CD4-positive, alpha-beta T cell treated with Interleukin-15 for 1 hour (primary cell): ENCODE measurements around the gene FHIT.

ENCODE experiments used
- DNase-seq: peaks from one replicate; pipeline ENCODE4 v3.0.0-alpha.2; 2020

Gene FHIT

GRCh38 chr3:60307562-60308199 is 943.6 kb downstream of the FHIT start:
- no peak for DNase-seq

DNA sequence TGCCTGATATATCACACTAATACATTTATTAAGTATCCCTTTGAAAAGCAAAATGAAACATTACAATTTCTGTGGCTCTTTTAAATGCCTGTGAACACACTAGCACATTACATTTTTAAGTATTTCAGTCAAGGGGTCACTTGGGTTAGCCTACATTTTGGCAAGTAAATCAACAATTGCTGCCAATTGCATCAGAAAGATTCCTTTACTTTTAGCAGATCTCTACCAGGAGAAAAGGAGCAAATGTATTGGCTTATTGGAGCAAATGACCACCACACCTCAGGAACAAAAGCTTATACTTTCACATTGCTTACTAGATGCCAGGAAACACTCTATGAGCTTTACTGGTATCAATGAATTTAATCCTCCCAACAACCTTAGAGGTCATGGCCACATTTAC is 947.1 kb downstream of the FHIT start:
- no peak for DNase-seq

DNA sequence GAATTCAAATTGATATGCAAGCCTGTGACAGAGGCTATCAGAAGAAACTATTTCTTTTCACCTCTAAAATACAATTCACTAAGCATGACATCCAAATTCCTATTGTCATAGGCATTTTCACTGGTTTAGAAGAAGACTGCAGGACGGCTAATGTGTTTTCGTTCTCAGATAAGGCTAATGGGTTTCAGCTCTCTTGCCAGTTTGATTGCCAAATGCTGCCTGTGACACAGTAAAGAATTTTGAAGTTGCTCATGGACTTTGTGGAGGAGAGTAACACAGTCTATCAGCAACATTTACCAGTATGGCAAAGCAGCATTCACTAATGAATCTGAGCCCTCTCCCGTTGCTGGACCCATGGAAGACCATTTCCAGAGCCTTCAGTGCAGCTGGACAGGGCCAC is 948.1 kb downstream of the FHIT start:
- DNase-seq: no peak

DNA sequence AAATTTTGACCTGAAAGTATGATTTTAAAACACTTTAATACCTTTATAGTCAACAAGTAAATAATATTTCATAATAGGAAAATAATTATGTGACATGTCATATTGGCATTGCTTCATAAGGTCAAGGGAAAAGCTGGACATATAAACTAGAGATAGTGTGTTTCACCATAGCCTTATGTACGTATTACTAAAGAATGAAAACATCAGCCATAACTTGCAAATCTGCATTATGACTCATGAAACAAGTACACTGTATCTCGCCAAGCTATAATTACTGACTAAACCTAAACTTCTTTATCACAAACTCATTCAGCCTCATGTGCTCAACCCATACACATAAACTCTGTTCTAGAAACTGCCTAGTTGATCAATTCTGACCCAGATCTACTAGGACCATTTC is 950.1 kb downstream of the FHIT start:
- DNase-seq: no peak

- DNase-seq: no peak
Measured at GRCh38 chr3:60298141-60298540, 953.1 kb downstream of the FHIT start.

DNA sequence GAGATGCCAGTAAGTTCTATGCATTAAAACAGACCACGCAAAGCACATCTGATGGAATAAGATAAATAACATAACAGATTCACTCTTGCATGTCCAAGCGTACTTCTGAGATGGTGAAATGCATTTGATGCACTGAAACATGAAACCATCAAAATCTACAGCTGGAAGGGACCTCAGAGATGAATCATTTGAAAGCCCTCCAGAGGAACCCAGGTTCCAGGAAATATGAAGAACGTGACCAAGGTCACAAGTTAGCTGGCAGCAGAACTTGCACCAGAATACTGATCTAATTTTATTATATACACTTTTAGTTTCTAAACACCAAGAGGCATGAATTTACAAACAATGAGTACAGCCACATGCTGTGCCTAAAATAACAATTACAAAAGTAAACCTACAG is 957.1 kb downstream of the FHIT start:
- DNase-seq: no peak

GRCh38 chr3:60291115-60291514 is 960.1 kb downstream of the FHIT start:
- DNase-seq: no peak

GRCh38 chr3:60290122-60290492 is 961.1 kb downstream of the FHIT start:
- no peak for DNase-seq

- DNase-seq: no peak
Measured at GRCh38 chr3:60289341-60290121, 961.7 kb downstream of the FHIT start.

DNA sequence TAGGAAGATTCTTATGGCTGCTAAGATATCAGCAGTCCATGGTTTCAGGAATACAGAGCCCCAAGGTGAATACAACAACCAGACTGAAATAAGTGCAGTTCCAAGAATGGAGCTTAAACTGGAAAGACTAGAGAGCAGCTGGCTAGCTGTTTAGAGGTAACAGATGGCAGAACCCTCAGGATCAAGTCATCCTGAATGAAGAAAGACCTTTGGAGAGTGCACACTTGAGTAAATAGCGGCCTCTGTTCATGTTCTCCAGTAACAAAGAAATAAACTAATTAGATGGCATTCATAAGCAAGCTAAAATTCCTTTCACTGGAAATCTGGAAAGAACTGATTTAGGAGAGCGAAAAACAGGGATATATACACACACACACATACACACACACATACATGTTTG is 968.4 kb downstream of the FHIT start:
- no peak for DNase-seq

DNA sequence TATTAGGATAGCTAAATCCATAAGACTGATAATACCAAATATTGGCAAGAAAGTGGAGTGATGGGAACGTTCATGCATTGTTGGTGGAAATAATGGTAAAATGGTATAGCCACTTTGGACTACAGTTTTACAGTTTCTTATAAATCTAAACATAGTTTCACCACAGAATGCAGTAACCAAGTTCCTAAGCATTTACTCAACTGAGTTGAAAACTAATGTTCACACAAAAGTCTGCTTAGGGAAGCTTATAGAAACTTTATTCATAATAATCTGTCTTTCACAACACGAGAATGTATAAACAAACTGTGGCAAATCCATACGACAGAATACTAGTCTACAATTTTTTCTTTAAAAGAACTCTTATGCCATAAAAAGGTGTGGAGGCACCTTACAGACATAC is 969.3 kb downstream of the FHIT start:
- DNase-seq: no peak

- DNase-seq: no peak
Measured at GRCh38 chr3:60277361-60277800, 973.9 kb downstream of the FHIT start.

- no peak for DNase-seq
Measured at GRCh38 chr3:60276615-60277014, 974.6 kb downstream of the FHIT start.

DNA sequence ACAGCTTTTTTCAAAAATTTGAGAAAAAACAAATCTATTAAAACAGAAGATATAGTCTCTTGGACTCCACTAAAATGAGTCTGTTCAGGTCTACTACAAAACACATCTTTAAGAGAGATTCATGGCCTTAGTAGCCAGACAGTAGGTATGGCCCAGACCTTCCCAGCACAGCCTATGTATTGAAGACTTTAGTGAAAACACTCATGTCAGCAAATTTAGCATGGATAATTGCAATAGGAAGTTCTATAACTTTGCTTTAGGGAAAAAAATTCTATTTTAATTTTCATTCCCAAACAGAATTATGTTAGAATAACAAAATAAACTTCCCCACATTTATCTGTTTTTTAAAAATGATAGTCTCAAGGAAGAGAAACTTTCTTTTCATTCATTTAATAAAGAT is 976.6 kb downstream of the FHIT start:
- DNase-seq: no peak

GRCh38 chr3:60274098-60274497 is 977.2 kb downstream of the FHIT start:
- no peak for DNase-seq

GRCh38 chr3:60269829-60270266 is 981.4 kb downstream of the FHIT start:
- DNase-seq: no peak

GRCh38 chr3:60269377-60269776 is 981.9 kb downstream of the FHIT start:
- no peak for DNase-seq

DNA sequence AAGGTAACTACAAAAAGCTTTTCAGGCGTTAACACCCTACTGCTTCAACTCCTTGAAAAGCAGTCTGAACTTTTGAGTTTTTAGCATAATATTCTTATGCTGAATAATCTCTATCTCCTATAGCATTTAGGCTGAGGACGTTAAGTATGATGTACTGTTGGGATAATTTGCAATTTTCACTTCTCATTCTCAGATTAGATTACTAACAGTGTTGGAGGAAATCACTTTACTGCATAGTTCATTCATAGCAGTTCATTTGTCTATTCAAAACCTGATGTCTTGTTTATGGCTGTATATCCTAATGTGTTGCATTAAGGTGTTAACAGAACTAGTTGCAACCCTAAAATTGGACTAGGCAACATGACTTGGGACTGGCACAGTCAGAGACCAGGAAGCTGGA is 983.1 kb downstream of the FHIT start:
- no peak for DNase-seq

- DNase-seq: no peak
Measured at GRCh38 chr3:60266444-60266843, 984.8 kb downstream of the FHIT start.

DNA sequence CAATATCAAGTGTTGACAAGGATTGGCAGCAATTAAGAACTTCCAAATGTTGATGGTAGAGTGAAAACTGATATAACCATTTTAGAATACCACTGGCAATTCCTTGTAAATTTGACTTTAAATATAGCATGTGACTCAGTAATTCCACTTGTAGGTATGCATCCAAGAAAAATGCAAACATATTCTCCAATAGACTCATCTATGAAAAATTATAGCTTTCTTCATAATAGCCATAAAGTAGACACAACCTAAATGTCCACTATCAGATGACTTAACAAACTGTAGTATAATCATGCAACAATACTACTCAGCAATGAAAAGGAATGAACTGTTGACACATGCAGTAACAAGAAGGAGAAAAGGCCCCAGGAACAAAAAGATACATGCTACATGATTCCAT is 988.1 kb downstream of the FHIT start:
- no peak for DNase-seq

DNA sequence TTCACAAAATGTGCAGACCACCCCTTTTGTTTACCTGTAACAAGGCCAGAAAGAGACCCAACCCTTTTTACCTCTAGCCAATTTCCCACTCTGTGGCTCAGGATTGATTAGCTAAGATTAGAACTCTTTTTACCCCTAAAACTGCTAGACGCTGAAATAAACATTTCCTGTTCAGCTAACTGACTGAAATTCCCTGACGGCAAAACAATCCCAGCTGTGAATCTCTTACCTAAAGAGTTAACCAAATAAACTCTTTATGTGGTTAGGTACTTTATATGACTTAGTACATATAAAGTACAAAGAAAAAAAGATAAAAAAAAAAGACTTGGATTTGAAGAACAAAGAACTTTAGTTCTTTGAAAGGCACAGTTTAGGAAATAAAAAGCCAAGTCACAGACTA is 988.7 kb downstream of the FHIT start:
- DNase-seq: no peak

- DNase-seq: no peak
Measured at GRCh38 chr3:60260546-60260945, 990.7 kb downstream of the FHIT start.

- DNase-seq: no peak
Measured at GRCh38 chr3:60250810-60251209, 1000.4 kb downstream of the FHIT start.

DNA sequence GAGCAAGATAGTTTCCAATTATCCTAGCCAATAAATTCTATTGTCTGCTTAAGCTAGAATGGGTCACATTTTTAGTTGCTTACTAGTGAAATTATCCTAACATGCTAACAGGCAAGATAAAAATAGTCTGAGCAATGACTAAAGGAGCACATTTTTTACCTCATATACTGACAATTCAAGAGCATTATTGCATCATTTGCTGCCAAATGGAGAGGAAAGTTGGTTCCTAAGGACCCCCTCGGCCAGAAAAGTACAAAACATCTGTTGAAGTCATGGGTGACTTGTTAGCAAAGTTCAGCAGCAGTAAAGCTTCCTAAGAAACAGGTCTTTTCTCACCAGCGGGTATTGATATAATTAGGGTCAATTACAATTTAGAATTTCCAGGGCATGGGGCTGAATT is 1001.0 kb downstream of the FHIT start:
- DNase-seq: no peak

- DNase-seq: no peak
Measured at GRCh38 chr3:60246361-60246760, 1004.9 kb downstream of the FHIT start.
